GM19043 (cell line): ENCODE results near the gene ECHDC1.
A peak's percentile ranks its signal among the peaks of the same experiment; 100 is the strongest.

Experiments used
- ATAC-seq: cut with Tn5 transposase; IDR thresholded peaks from one replicate; pipeline ENCODE4 v1.9.1; 2021; ENCODE audit warnings: low read depth; ENCODE audit not compliant: unreplicated experiment

The ECHDC1 gene

DNA sequence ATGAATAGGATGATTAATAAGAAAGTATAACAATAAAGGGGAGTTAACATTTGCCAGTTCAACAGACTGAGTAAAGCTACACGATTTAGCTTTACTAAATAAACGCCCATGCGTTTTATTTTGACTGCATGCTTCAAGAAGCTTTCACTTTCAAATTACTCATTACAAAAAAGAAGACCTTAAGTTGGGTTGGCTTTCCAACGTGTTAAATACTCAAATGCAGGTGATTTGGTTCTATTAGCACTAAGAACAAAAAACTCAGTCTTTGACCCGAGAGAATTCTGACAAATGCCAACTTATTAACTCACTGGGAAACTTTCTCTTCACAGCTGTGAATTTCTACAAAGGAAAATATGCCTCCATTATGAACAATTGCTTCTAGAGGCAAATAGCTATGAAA is 51.9 kb downstream of the ECHDC1 start:
- peak; percentile 88 for ATAC-seq

DNA sequence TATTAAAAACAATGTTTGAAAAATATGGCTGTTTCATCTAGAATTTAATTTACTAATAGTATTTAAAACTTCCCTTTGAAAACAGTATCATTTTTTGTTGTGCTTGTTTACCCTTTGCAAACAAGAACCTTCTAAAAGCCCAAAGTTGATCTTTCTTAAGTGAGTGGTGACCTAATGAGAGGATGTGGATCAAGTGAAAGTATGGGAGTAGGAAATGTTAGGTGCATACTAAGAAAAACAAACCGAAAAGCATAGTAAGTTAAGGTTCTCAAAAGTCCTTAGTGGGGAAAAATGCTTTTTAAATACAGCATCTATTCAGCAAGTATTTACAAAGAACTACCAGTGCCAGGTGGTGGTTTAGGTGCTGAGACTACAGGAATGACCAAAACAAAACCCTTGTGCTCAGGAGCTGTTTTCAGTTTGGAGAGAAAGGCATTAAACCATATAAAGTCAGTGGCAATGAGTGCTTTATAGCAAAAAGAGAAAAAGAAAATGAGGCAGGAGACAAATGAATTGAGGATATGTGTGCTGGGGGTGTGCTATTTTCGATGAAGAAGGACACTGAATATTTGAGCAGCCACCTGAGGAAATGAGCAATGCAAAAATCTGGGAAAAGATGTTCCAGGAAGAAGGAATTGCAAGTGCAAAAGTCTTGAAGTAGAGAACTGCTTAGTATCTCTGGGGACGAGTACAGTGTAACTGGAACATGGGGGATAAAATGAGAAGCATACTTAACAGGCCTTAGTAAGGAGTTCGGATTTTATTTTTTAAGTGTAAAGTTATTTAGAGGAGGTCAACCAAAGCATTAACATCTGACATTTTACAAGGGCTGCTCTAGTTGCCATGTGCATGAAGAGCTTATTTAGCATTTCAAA is 52.8 kb downstream of the ECHDC1 start:
- peak; percentile 39 for ATAC-seq

DNA sequence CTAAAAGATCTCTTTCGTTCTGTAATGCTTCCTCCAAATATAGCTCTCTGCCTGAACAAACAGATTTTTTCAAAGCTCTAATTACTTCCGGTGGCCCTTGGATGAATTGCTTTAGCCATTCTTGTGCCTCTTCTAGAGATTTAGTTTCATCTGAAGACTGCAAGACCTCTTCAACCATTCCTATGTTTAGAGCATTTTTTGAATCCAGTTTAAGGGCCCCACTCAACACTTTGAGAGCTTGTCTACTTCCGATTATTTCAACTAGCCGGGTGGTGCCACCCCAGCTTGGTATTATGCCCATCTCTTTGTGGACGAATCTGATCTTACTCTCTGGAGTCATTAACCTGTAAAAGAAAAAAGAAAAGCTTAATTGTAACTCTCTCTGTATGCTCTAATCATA is 53.5 kb downstream of the ECHDC1 start:
- no peak for ATAC-seq

DNA sequence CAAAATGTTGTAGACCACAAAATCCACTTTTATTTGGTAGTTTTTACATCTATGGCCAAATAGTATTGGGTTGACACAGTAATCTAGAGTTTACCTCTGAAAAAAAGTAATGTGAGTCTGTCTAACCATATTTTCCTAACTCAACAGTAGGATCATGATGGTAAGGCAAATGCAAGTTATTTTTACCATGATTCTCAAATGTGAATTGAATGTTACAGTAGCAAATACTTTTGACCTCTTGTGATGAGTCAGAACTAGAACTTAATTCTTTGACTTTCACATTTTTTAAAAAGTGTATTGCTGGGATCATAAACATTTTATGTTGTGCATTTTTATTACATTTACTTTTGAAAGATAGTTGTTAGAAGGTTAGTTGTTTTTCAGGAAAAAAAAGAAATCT is 54.7 kb downstream of the ECHDC1 start:
- no peak for ATAC-seq

DNA sequence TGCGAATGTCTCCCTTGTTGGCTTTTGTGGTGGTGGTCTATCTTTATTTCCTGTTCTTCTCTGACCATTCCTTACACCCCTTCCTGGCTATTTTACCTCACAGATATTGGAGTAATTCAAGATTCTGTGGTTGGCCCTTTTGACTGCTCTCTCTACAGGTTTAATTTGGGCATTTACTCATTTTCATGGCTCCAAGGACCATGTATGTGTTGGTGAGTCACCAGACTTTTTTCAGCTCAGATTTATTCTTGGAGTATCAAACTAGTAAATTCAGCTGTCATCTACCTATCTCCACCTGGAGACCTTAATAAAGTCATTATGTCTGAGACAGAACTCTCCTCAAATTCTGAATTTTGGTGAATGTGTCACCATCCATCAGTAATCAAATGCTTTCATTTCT is 61.2 kb downstream of the ECHDC1 start:
- ATAC-seq: no peak

DNA sequence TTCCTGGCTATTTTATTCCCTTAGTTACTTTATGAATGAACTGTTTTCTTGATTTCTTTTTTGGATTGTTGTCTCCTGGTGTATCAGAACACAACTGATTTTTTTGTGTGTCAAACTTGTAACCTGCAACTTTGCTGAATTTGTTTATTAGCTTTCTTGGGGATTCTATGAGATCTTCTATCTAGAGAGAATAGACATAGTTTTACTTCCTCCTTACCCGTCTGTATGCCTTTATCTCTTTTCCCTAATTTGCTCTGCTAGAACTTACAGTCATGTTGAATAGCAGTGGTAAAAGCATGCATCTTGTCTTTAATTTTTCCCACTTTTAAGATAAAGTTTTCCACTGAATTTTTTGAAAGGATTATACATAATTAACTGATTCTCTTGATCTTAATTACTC is 63.6 kb downstream of the ECHDC1 start:
- ATAC-seq: no peak

DNA sequence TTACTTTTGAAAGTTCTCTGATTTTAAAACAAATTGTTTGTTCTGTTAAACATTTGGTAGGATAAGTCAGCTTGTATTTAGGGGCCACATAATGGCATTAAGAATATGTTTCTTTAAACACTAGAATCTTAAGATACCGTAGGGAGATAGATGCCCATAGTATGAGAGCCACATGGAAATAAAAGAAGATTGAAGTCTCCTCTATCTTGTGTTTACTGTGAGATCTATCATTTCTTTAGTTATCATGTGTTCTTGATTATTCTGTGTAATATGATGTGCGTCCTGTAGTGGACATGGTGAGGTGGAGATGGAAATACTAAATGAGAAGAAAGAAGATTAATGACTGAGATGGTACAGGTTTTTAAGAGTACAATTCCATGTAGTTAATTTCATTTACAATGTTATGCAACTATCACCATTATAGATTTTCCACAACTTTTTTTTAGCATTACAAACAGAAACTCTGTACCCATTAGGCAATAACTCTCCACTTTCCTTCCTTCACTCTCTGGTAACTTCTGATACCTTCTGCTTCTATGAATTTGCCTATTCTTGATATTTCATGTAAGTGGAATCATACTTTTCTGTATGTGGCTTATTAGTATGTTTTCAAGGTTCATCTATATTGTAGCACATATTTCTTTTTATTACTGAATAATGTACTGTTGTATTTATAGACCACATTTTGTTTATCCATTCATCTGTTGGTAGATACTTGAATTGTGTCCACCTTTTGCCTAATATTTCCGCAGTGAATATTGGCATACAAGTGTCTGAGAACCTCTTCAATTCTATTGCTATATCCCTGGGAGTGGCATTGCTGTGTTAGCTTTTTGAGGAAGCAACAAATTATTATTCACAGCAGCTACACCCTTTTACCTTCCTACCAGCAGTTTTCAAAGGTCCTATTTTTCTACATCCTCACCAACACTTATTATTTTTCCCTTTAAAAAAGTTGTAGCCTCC is 65.2 kb downstream of the ECHDC1 start:
- no peak for ATAC-seq

DNA sequence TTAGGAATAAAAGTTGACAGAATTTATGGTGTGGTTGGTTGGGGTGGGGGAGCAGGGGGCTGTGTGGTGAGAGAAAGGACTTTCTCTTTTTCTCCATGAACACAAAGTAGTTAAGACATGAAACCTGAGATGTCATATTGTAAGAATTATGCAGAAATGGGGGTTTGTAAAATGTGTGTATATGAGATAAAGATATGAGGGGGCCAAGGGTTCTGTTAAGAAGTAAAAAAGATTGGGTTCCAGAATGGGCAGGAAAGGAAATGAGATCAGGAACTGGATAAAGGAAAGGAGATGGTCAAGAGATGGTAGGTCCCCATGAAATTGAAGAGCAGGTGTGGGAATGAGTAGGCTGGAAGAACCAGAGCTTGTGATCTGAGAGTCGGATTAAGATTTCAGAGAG is 67.1 kb downstream of the ECHDC1 start:
- ATAC-seq: no peak

DNA sequence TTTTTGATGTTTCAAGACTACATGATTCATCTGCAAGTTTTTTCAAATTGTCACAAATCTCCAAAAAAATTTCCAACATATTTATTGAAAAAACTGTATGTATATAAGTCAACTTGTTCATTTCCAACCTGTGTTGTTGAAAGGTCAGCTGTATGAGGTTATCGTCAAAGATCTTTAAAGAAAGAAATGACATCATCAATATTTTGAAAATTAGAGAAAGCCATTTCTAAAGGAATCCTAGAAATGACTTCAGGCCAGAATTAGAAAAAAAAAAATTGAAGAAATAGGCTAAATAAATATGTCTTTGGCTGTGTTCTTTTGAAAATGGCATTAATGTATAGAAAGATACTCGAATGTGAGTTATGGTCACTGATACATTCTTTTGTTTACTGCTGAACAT is 69.9 kb downstream of the ECHDC1 start:
- no peak for ATAC-seq

DNA sequence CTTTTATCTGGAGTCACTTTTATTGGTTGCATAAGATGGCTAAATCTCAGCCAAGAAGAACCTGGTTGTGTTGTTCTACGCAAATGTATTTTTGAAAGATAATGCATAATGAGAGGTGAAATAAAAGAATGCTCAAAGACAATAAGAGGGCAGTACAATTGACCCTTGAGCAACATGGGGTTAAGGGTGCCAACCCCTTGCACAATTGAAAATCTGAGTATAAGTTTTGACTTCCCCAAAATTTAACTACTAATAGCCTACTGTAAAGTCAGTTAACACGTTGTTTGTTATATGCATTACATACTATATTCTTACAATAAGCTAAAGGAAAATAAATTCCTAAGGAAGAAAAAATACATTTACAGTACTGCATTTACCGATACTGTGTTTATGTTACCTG is 70.8 kb downstream of the ECHDC1 start:
- ATAC-seq: no peak

DNA sequence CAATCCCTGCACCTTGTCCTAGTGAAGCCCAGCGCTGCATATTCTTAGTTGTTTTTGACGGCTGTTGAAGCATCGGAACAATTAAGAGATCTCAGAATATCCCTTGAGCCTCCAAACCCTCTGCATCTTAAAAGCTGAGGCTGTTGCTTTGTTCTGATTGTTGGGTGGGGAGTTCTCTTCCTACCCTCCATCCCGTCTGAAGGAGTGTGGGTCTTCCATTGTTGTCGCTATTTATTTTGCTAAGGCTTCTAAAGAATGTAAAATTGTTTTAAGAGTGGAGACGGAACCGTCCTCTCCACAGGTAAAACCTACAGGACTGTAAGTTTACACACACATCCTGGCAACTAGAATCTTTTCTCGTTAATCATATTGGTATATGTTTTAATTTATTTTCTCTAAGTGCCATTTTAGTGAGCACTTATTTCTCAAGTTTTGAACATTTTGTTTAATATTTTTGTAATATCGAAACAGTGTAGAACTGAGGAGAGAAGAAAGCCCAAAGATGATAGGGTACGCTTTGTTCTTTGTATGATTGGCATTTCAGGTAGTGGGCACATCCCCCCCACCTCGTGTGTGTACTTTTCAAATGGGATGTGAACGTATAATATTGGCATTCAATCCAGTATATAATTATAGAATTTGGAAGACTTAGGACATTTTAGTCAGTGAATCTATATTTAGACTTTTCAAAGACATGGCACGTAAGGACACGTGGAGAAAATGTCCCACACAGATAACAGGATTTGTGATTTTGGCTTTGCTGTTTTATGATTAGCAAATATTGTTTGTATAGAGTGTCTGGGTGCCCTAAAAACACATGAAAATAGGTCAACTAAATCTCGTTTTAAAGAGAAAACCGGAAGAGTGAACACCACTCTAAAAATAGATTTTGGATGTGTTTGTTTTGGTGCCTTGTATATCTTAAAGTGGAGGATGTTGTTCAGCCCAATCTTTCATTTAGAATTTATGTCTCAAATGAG is 75.5 kb downstream of the ECHDC1 start:
- peak; percentile 1 for ATAC-seq

DNA sequence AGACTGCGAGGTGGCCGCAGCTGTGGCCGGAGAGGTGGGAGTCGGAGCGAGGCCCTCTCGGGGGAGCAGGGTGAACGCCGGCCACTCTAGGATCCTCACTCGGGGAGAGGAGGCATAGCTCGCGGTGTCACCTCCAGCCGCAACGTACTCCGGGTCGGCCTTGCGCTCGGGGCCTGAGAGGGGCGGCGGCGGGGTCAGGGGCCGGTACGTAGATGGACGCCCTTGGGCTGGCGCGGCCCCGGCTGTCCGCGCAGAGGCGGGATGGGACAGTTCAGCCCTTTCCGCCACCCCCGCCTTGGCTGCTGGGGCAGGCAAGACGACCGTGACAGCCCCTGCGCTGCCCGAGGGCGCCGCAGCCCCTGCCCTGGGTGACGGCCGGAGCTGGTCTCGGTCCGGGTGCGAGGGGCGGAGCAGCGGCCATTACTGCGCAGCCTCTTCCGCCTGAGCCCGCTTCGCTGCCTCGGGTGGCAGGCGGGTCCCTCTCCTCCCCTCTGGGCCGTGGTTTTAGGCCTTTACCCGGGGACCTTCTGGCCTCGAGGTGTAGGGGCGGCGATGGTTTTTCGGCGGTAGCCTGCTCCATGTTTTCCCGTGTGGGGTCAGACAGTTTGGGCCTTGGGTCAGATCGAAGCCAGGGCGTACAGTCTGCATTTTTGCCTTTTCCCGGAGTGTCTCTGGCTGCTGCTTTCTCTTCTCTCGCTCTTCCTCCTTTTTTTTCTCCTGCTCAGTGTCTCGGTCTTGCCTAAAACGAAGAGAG is 76.3 kb downstream of the ECHDC1 start:
- peak; percentile 66 for ATAC-seq

DNA sequence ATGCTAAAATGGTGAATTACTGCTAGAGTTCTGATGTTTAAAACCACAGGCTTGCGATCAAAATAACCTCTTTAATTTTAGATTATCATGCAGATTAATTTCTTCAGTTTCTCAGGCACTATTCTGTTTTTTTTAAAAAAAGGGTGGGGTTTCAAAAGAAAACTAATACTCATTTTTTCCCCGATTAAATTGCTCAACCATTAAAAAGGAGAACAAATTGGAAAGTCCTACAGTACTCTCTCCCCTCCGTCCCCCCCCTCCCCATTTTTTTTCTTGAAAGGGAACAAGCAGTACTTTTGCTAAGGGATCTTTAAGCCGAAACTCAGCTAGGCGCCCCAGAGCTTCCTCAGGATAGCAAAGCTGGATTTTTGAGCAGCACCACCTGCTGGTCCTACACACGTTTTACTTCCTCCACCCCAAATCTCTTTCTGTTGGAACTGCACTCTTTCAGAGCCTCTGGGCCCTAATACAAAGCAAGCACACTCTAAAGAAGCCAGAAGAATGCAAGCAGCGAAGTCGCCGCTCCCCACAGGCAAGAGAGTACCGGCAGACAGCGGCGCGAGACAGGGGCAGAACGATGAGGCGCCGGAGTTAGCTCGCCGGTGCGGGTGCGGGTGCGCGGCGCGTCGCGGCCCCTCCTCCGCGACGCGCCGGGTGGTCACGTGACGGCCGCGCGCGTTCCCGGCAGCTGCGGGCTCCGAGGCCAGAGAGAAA is 77.1 kb downstream of the ECHDC1 start, which contains the start of gene RNF146:
TSS of gene RNF146 (plus strand) at position 687 of the 714 bp plus-strand sequence. CDS start 13,475 bp downstream, outside the sequence.
- peak; percentile 75 for ATAC-seq

DNA sequence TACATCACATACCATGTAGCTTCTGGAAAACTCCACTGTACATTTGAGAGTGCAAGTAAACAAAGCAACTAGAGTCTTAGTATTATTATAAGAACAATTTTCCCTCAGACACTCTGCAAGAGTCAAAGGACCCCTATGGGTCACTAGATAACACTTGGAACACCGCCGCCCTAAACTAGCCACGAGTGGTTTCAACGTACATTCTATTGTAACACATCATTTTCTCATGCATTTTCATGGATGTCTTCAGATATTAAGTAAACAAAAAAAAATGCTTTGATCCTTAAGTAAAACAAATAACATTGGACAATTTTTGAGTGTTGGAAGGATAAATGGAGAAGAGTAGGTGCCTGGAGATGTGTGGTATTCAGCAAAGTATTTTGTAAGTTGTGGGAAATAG is 79.9 kb downstream of the ECHDC1 start:
- no peak for ATAC-seq

DNA sequence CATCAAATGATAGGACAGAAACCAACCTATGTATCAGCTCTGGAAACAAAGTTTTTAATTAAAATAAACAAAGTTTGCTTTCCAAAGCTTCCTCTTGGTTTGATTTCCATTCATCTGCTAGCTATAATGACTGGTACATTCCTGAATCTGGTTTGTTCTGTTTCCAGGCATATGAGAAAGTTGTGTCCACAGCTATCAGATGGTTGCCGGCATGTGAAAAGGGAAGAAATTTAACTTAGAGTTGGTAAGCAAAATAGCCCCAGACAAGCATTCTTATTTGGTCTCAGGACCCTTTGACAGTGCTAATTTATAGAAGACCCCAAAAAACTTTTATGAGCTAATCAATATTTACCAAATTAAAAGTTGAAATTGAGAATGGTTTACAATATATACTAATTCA is 80.5 kb downstream of the ECHDC1 start:
- no peak for ATAC-seq

DNA sequence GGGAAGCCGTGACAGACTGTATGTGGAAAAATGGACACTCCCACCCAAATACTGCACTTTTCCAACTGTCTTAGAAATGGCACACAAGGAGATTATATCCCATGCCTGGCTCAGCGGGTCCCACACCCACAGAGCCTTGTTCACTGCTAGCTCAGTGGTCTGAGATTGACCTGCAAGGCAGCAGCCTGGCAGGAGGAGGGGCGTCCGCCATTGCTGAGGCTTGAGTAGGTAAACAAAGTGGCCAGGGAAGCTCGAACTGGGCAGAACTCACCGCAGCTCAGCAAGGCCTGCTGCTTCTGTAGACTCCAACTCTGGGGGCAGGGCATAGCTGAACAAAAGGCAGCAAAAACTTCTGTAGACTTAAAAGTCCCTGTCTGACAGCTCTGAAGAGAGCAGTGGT is 88.1 kb downstream of the ECHDC1 start:
- no peak for ATAC-seq

DNA sequence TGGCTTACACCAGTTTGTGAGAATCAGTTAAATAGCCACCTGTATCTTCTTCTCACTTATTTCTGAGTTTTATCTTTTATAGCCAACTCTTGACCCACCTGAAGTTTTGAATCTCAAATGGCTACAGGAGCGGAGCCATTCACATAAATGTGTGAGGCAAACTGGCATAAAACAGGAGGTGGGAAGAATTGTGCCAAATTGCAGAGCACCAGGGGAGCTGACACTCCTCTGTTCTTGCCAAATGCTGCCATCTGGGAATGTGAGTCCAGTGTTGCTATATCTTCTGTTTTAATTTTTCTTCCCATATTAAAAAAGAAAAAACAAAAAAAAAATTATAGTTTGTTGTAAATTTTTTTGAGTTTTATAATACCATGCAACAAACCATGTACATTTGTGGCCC is 93.8 kb downstream of the ECHDC1 start:
- no peak for ATAC-seq

DNA sequence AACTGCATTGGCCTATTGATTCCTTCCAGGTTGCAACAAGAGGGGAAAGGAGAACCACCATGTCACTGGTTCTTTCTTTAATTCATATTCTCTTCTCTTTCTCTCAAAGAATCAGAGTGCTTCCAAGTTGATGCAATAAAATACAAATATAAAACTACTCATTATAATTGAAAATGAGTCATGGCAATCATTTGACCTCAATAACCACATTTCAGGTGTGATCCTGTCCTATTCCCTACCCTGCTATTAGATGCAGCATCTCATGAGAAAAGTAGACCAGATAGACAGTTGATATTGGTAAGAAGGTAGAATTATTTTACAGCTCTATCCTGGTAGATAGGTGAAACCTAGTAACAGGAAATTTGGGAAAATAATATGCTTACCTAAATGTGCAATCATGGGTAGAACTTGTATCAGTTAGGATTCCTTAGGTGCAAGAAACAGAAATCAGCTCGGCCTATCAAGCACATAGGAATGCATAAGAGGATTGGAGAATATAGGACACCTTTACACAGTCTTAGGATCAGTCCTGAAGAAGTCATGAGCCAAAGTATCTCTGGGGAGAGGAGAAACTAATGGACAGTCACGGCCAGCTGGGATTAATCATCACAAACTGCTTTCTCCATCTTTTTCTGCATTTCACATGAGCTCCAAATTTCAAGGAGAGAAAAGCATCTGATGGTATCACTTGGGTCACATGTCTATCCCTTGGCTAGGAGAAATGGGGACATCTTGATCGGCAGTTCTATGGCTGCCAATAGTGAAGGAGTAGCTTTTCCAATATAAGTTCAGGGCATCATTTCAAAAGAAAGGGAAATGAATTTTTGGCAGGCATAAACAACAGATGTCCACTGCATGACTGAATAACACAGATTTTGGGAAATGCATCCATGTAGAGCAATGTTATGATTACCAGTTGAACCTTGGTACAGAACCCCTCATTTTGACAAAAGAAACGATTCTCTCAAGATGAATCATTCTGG is 96.0 kb downstream of the ECHDC1 start:
- no peak for ATAC-seq
